H9 (cell line): ENCODE measurements around the gene ZBTB16. TPM values are rescaled to one million over a fixed set of nuclear protein-coding genes. Genes with fewer than 3 reads are reported as not detected.

Source experiments
- DNase-seq: peaks from one replicate; pipeline ENCODE4 v3.0.0-alpha.2; 2017
- H2AFZ ChIP-seq: one replicate; pipeline ENCODE4 v1.6.1; 2013; ENCODE audit warnings: mild to moderate bottlenecking, low read length, control low read depth, moderate library complexity
- H2AK5ac ChIP-seq: 2 replicates; pipeline ENCODE4 v1.6.1; 2013; ENCODE audit warnings: low read length, control low read depth, mixed read lengths; ENCODE audit not compliant: insufficient read length
- H2BK120ac ChIP-seq: one replicate; pipeline ENCODE4 v1.6.1; 2013; ENCODE audit warnings: low read depth, mild to moderate bottlenecking, low read length, control low read depth, inconsistent platforms; ENCODE audit not compliant: poor library complexity, severe bottlenecking
- H2BK12ac ChIP-seq: 2 replicates; pipeline ENCODE4 v1.6.1; 2013; ENCODE audit warnings: low read length, control low read depth, mixed read lengths, low read depth; ENCODE audit not compliant: insufficient read length
- H2BK15ac ChIP-seq: 2 replicates; pipeline ENCODE4 v1.6.1; 2013; ENCODE audit warnings: low read depth, low read length, control low read depth
- H2BK20ac ChIP-seq: one replicate; pipeline ENCODE4 v1.6.1; 2013; ENCODE audit warnings: low read depth, mild to moderate bottlenecking, low read length, control low read depth, inconsistent platforms; ENCODE audit not compliant: poor library complexity, severe bottlenecking
- H2BK5ac ChIP-seq: 2 replicates; pipeline ENCODE4 v1.6.1; 2013; ENCODE audit warnings: low read length, control low read depth, mixed read lengths; ENCODE audit not compliant: insufficient read length
- H3K14ac ChIP-seq: 2 replicates; pipeline ENCODE4 v1.6.1; 2013; ENCODE audit warnings: low read length, control low read depth; ENCODE audit not compliant: insufficient read depth
- H3K18ac ChIP-seq: 2 replicates; pipeline ENCODE4 v1.6.1; 2013; ENCODE audit warnings: low read depth, mild to moderate bottlenecking, mixed read lengths, low read length, control low read depth; ENCODE audit not compliant: insufficient read length
- H3K23ac ChIP-seq: 2 replicates; pipeline ENCODE4 v1.6.1; 2013; ENCODE audit warnings: low read length, control low read depth, mixed read lengths, low read depth; ENCODE audit not compliant: insufficient read length
- H3K23me2 ChIP-seq: 2 replicates; pipeline ENCODE4 v1.6.1; 2013; ENCODE audit warnings: low read depth, mild to moderate bottlenecking, mixed read lengths, low read length, control low read depth; ENCODE audit not compliant: insufficient read length, poor library complexity, severe bottlenecking
- H3K27ac ChIP-seq: 2 replicates; pipeline ENCODE4 v1.5.1; 2013; ENCODE audit warnings: low read length, control low read depth, mixed read lengths, low read depth; ENCODE audit not compliant: insufficient read length
- H3K27me3 ChIP-seq: 2 replicates; pipeline ENCODE4 v1.6.1; 2013; ENCODE audit warnings: low read length, control low read depth, inconsistent platforms; ENCODE audit not compliant: insufficient read depth
- H3K4ac ChIP-seq: 2 replicates; pipeline ENCODE4 v1.6.1; 2013; ENCODE audit warnings: low read depth, mild to moderate bottlenecking, control low read depth, inconsistent platforms, low read length, moderate library complexity
- H3K4me1 ChIP-seq: 2 replicates; pipeline ENCODE4 v1.6.1; 2013; ENCODE audit warnings: low read length, control low read depth, inconsistent platforms; ENCODE audit not compliant: insufficient read depth
- H3K4me2 ChIP-seq: 2 replicates; pipeline ENCODE4 v1.6.1; 2013; ENCODE audit warnings: low read length, control low read depth, mixed read lengths; ENCODE audit not compliant: insufficient read length, insufficient read depth
- H3K56ac ChIP-seq: 2 replicates; pipeline ENCODE4 v1.6.1; 2013; ENCODE audit warnings: low read depth, mild to moderate bottlenecking, mixed read lengths, low read length, control low read depth; ENCODE audit not compliant: insufficient read length
- H3K79me1 ChIP-seq: 2 replicates; pipeline ENCODE4 v1.6.1; 2013; ENCODE audit warnings: low read depth, mild to moderate bottlenecking, moderate library complexity, low read length, control low read depth, inconsistent platforms; ENCODE audit not compliant: insufficient read depth, poor library complexity, severe bottlenecking
- H3K79me2 ChIP-seq: 2 replicates; pipeline ENCODE4 v1.6.1; 2013; ENCODE audit warnings: low read length, control low read depth, inconsistent platforms; ENCODE audit not compliant: insufficient read depth
- H3K9ac ChIP-seq: 2 replicates; pipeline ENCODE4 v1.6.1; 2013; ENCODE audit warnings: low read length, control low read depth, mixed read lengths; ENCODE audit not compliant: insufficient read length; ENCODE audit errors: extremely low read depth
- H3K9me3 ChIP-seq: one replicate; pipeline ENCODE4 v1.6.1; 2013; ENCODE audit warnings: low read depth, low read length, inconsistent platforms; ENCODE audit not compliant: control insufficient read depth
- H3T11ph ChIP-seq: one replicate; pipeline ENCODE4 v1.6.1; 2013; ENCODE audit warnings: mild to moderate bottlenecking, low read length, control low read depth, inconsistent platforms
- H4K20me1 ChIP-seq: one replicate; pipeline ENCODE4 v1.6.1; 2013; ENCODE audit not compliant: control insufficient read depth, insufficient read length, insufficient read depth
- H4K5ac ChIP-seq: 2 replicates; pipeline ENCODE4 v1.6.1; 2013; ENCODE audit warnings: low read depth, mild to moderate bottlenecking, mixed read lengths, low read length, control low read depth; ENCODE audit not compliant: insufficient read length
- H4K8ac ChIP-seq: replicated peaks from 2 replicates; pipeline ENCODE4 v1.6.1; 2013; ENCODE audit warnings: low read length, control low read depth, mixed read lengths, low read depth; ENCODE audit not compliant: insufficient read length
- H4K91ac ChIP-seq: 2 replicates; pipeline ENCODE4 v1.6.1; 2013; ENCODE audit warnings: low read depth, mild to moderate bottlenecking, moderate library complexity, mixed read lengths, low read length, control low read depth; ENCODE audit not compliant: insufficient read length
- H3K27ac Mint-ChIP-seq, 3 experiments: 2 replicates in 2 of 3; 3 replicates in 1 of 3; pipeline ENCODE4 v1.8.0; 2020 to 2021; ENCODE audit warnings: mixed read lengths in 3 of 3, mild to moderate bottlenecking in 1 of 3, moderate library complexity in 1 of 3
- H3K27me3 Mint-ChIP-seq: 2 replicates; pipeline ENCODE4 v1.8.0; 2021; ENCODE audit warnings: low read depth, mild to moderate bottlenecking, moderate library complexity, mixed read lengths
- H3K36me3 Mint-ChIP-seq, 3 experiments: 2 replicates in 2 of 3; 3 replicates in 1 of 3; pipeline ENCODE4 v1.8.0; 2020 to 2021; ENCODE audit warnings: low read depth in 3 of 3, mixed read lengths in 3 of 3; ENCODE audit not compliant: insufficient read depth in 1 of 3
- H3K4me1 Mint-ChIP-seq, 2 experiments: 2 replicates each; pipeline ENCODE4 v1.8.0; 2020; ENCODE audit warnings: mixed read lengths in 2 of 2
- H3K4me3 Mint-ChIP-seq, 2 experiments: 2 replicates in 1 of 2; 3 replicates in 1 of 2; pipeline ENCODE4 v1.8.0; 2020 to 2021; ENCODE audit warnings: mild to moderate bottlenecking in 2 of 2, mixed read lengths in 2 of 2, moderate library complexity in 1 of 2
- H3K9me3 Mint-ChIP-seq, 2 experiments: 2 replicates in 1 of 2; 3 replicates in 1 of 2; pipeline ENCODE4 v1.8.0; 2020; ENCODE audit warnings: mild to moderate bottlenecking in 2 of 2, mixed read lengths in 2 of 2, moderate library complexity in 1 of 2
- WGBS: extraction: QIAGEN DNeasy Blood & Tissue Kit; methylation state at CpG from one replicate; pipeline ENCODE4 v1.1.7; 2013; ENCODE audit warnings: missing lambda C conversion rate, low lambda C conversion rate, mixed read lengths; ENCODE audit not compliant: insufficient read length; ENCODE audit errors: extremely low coverage; 5-methylcytosine and 5-hydroxymethylcytosine counted together
- total RNA-seq: library from RNA; stranded (reverse); gene quantifications from 2 replicates; pipeline ENCODE4 v1.2.1, GENCODE V29; 2021
- TF ChIP-seq, protein P1 (sequence below): fragments of 200-600 bp; sonication (generic); conservative IDR thresholded peaks from 3 replicates; pipeline ENCODE4 v1.8.0; 2021; ENCODE audit warnings: antibody characterized with exemption, mild to moderate bottlenecking

The ZBTB16 gene
- total RNA-seq, 1 experiment from 2014 or later = not detected

DNA sequence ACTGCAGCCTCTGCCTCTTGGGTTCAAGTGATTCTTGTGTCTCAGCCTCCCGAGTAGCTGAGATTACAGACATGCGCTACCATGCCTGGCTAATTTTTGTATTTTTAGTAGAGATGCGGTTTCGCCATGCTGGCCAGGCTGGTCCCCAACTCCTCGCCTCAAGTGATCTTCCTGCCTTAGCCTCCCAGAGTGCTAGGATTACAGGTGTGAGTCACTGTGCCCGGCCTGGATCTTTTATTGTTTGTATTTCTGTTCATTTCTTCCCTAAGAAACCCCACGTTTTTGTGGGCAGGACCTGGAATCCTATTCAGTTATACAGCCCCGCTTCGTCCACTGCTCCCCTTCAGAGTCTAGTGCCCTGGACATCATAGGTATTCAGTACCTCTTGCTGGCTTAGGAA, 28.7 kb downstream of the ZBTB16 start:
- H2AK5ac ChIP-seq = no peak overlapping the region
- H3K4me2 ChIP-seq = no peak overlapping the region
- no peak overlapping the region for H3K4ac ChIP-seq
- H2BK5ac ChIP-seq = no peak overlapping the region
- no peak overlapping the region for H3K4me3 Mint-ChIP-seq
- H3K79me1 ChIP-seq = no peaks in the 10 kb centered on the region
- H2BK15ac ChIP-seq = no peak overlapping the region
- H4K5ac ChIP-seq = no peak overlapping the region
- no CpG with 5 or more reads among the region's 9 CpGs for WGBS
- H3K79me2 ChIP-seq = no peaks in the 10 kb centered on the region
- H2BK12ac ChIP-seq = no peak overlapping the region
- no peak overlapping the region for H2BK20ac ChIP-seq
- DNase-seq = no peak
- no peak overlapping the region for H3K14ac ChIP-seq
- no peaks in the 10 kb centered on the region for H3K9me3 Mint-ChIP-seq
- TF ChIP-seq, protein P1, sequence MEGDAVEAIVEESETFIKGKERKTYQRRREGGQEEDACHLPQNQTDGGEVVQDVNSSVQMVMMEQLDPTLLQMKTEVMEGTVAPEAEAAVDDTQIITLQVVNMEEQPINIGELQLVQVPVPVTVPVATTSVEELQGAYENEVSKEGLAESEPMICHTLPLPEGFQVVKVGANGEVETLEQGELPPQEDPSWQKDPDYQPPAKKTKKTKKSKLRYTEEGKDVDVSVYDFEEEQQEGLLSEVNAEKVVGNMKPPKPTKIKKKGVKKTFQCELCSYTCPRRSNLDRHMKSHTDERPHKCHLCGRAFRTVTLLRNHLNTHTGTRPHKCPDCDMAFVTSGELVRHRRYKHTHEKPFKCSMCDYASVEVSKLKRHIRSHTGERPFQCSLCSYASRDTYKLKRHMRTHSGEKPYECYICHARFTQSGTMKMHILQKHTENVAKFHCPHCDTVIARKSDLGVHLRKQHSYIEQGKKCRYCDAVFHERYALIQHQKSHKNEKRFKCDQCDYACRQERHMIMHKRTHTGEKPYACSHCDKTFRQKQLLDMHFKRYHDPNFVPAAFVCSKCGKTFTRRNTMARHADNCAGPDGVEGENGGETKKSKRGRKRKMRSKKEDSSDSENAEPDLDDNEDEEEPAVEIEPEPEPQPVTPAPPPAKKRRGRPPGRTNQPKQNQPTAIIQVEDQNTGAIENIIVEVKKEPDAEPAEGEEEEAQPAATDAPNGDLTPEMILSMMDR = no peak
- H4K8ac ChIP-seq = no peak overlapping the region
- no peak overlapping the region for H3K23ac ChIP-seq
- H3K4me1 Mint-ChIP-seq = peaks cover 13 to 28% of the 10 kb centered on the region in 2 experiments
- H4K91ac ChIP-seq = no peak overlapping the region
- H3K9ac ChIP-seq = no peak overlapping the region
- no peak overlapping the region for H2AFZ ChIP-seq
- no peaks in the 10 kb centered on the region for H3K36me3 Mint-ChIP-seq
- no peaks in the 10 kb centered on the region for H4K20me1 ChIP-seq
- H3K4me1 ChIP-seq = no peaks in the 10 kb centered on the region; the same call in 1 of the 2 replicates
- no peak overlapping the region for H3K18ac ChIP-seq
- no peak overlapping the region for H3K56ac ChIP-seq
- peaks cover 47% of the 10 kb centered on the region for H3K27me3 Mint-ChIP-seq
- no peaks in the 10 kb centered on the region for H3K23me2 ChIP-seq
- H3K9me3 ChIP-seq = no peaks in the 10 kb centered on the region
- H3T11ph ChIP-seq = no peak overlapping the region
- H3K27ac Mint-ChIP-seq = no peak overlapping the region
- H3K27ac ChIP-seq = no peak overlapping the region
- H3K27me3 ChIP-seq = no peaks in the 10 kb centered on the region
- H2BK120ac ChIP-seq = no peak overlapping the region
